Measurements from ENCODE around the gene PRKRA.

DNA sequence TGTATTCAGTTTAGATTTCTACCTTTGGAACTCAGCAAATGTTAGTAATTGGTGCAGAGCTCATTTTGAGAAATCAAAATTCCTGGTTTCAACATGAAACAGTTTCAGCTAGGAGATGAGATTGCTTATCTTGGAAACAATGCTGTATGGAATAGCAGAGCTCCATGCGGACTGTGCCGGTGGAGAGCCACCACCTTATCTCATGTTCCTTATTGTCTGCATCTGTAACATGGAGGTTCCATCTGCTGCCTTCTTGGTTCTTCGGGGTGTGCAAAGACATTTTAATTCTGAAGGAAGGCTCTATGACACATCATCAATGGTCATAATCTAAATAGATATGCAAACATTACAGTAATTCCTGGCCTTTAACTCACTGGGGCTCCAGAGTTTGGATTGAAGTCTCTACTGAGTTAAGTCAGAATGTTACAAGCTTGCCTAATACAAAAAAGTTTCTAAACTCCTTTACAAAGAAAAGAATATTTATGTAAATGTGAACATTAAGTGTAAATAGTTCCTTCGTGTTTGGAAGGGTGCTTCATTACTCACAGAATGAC, 65.3 kb downstream of the PRKRA start:
- TF ChIP-seq, protein P1, sequence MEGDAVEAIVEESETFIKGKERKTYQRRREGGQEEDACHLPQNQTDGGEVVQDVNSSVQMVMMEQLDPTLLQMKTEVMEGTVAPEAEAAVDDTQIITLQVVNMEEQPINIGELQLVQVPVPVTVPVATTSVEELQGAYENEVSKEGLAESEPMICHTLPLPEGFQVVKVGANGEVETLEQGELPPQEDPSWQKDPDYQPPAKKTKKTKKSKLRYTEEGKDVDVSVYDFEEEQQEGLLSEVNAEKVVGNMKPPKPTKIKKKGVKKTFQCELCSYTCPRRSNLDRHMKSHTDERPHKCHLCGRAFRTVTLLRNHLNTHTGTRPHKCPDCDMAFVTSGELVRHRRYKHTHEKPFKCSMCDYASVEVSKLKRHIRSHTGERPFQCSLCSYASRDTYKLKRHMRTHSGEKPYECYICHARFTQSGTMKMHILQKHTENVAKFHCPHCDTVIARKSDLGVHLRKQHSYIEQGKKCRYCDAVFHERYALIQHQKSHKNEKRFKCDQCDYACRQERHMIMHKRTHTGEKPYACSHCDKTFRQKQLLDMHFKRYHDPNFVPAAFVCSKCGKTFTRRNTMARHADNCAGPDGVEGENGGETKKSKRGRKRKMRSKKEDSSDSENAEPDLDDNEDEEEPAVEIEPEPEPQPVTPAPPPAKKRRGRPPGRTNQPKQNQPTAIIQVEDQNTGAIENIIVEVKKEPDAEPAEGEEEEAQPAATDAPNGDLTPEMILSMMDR (conservative IDR thresholded peaks at IDR 0.05) = no peak
- TF ChIP-seq ZFX (IDR thresholded peaks at IDR 0.05) = no peak
